Activated CD8-positive, alpha-beta T cell treated with anti-CD3 and anti-CD28 coated beads for 36 hours (primary cell): Measurements from ENCODE around the gene SPATA13. TPM values are rescaled to one million over a fixed set of nuclear protein-coding genes. Genes with fewer than 3 reads are reported as not detected.

ENCODE experiments used
- ATAC-seq: fragments of 200-7000 bp; cut with Tn5 transposase; one replicate; pipeline ENCODE4 v1.10.0; 2021; ENCODE audit warnings: mild to moderate bottlenecking, moderate library complexity
- CTCF ChIA-PET: fragments of 350-600 bp; sonication (Branson Sonifier 250); formaldehyde crosslinking; loops from one replicate; lab custom pipeline; 2021; ENCODE audit warnings: antibody characterized with exemption; lab: Charles Lee
- POLR2A ChIA-PET: fragments of 350-600 bp; sonication (Branson Sonifier 250); formaldehyde crosslinking; loops from one replicate; lab custom pipeline; 2021; ENCODE audit warnings: antibody characterized with exemption; lab: Charles Lee
- DNase-seq: peaks from one replicate; pipeline ENCODE4 v3.0.0-alpha.2; 2020
- H3K27ac Mint-ChIP-seq: one replicate; pipeline ENCODE4 v1.8.0; 2021; ENCODE audit warnings: mild to moderate bottlenecking, mixed read lengths
- H3K27me3 Mint-ChIP-seq: one replicate; pipeline ENCODE4 v1.8.0; 2021; ENCODE audit warnings: mixed read lengths
- H3K36me3 Mint-ChIP-seq: one replicate; pipeline ENCODE4 v1.8.0; 2021; ENCODE audit warnings: low read depth, mixed read lengths
- H3K4me1 Mint-ChIP-seq: one replicate; pipeline ENCODE4 v1.8.0; 2021; ENCODE audit warnings: low read depth, mixed read lengths
- H3K4me3 Mint-ChIP-seq: one replicate; pipeline ENCODE4 v1.8.0; 2021; ENCODE audit warnings: mild to moderate bottlenecking, moderate library complexity, mixed read lengths
- H3K9me3 Mint-ChIP-seq: one replicate; pipeline ENCODE4 v1.8.0; 2021; ENCODE audit warnings: mixed read lengths
- CTCF ChIP-seq: fragments of 200-600 bp; IDR thresholded peaks from one replicate; pipeline ENCODE4 v1.8.0; 2022; ENCODE audit warnings: antibody characterized with exemption, mild to moderate bottlenecking
- intact Hi-C: fragments of 100-400 bp; cut with micrococcal nuclease; formaldehyde crosslinking; loops from one replicate; pipeline ENCODE4 v1.10.0; 2022
- total RNA-seq, 2 experiments: library from RNA; stranded (reverse); gene quantifications; one replicate each; pipeline ENCODE4 v1.2.3, GENCODE V29; 2021

SPATA13 gene
- total RNA-seq, 2 experiments from 2014 or later, result 47.0 to 47.4 TPM

DNA sequence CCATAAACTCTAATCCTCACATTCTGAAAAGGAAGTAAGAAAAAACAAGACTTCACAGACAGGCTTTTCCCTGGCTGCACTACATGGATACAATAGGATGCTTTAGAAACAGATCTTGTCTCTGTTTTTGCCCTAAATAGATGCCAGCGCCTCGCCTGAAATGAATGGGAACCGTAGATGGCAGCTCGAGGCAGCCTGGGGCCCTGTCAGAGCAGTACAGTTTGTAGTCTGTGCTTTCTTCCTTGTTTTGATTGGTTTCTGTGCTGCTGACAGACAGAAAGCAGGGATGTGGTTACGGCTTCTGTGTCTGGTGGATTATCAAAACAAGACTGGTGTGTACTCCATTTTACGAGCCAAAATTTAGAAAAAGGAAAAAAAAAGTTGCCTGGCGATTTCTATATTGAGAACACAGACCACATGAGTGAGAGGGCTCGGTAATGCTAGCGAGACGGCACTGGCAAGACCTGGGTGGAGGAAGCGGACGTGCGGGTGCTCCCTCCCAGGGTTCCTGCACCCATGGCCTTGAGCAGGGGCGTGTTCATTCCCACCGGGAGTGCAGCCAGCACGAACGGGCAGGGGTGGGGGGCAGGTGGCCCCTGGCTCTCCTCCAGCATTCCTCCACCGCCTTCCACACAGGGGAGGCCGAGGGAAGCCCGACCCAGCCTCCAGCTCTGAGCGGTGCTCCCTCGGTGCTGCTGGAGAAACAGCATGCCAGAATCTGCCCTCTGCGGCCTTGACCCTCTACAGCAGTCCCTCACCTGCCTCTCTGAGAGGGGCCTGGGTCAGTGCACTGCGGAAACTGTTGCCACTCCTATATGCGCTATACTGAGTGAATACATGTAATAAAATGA lies 111.3 kb downstream of the SPATA13 start:
- peak; percentile 53 for ATAC-seq
- peak overlapping the region; percentile 98 for H3K27ac Mint-ChIP-seq
- TF ChIP-seq CTCF, result no peak
- CTCF ChIA-PET, result interaction anchor here (1.0 to 1.8 kb wide), 4 partner anchors 10 to 18 kb away, joined by 3 to 7 read pairs (median 4); no protein-coding TSS in a partner anchor
- H3K4me1 Mint-ChIP-seq, result peaks cover 84% of the 10 kb centered on the region
- peaks cover 28% of the 10 kb centered on the region for H3K36me3 Mint-ChIP-seq
- H3K27me3 Mint-ChIP-seq, result no peaks in the 10 kb centered on the region
- peak; percentile 78 for DNase-seq
- H3K4me3 Mint-ChIP-seq, result peak overlapping the region; percentile 87
- intact Hi-C loops, result loop anchor here (2.0 kb wide), 1 partner anchor 19 kb away; no protein-coding TSS in a partner anchor
- POLR2A ChIA-PET, result interaction anchor here (0.6 to 14.8 kb wide), 5 partner anchors 9 to 31 kb away, joined by 3 to 227 read pairs (median 5); no protein-coding TSS in a partner anchor
- H3K9me3 Mint-ChIP-seq, result no peaks in the 10 kb centered on the region

DNA sequence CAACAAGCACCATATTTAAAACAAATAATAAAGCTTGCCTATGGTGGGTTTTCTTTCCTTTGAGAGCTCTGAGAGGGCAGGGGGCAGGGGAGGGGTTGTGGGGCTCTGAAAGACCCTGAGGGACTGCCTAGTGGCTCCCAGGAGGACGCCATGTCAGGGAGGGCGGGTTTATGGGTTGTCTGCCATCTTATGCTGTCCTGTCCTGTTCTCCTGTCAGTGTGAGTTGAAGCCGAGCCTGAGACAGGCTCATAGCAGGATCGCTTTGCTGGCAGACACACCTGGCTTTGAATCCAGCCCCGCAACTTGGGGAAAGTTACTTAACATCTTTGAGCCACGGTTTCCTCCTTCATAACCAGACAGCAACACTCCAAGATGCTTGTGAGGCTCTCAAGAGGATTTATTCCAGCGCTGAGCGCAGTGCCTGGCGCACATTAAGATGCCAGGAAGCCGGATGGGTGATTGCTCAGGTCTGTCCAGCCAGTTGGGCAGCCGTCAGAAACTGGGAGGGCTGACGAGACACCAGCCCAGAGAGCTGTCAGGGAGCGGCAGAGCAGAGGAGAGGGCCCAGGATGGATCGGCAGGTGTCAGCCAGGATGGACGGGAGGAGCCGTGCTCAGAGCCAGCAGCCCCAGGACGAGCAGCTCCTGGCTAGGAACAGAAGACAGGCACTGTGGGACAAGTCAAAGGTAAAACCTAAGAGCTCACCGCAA lies 112.1 kb downstream of the SPATA13 start:
- TF ChIP-seq CTCF, result no peak
- ATAC-seq (no peak), DNase-seq (peak; percentile 27)
- Mint-ChIP-seq H3K27me3 (no peaks in the 10 kb centered on the region), H3K36me3 (peaks cover 24% of the 10 kb centered on the region), H3K4me3 (peak overlapping the region; percentile 87), H3K9me3 (no peaks in the 10 kb centered on the region), H3K27ac (peak overlapping the region; percentile 98), H3K4me1 (peaks cover 81% of the 10 kb centered on the region)
- POLR2A ChIA-PET, result interaction anchor here (0.6 to 14.8 kb wide), 3 partner anchors 10 to 23 kb away, joined by 3 to 227 read pairs (median 84); no protein-coding TSS in a partner anchor
- CTCF ChIA-PET, result interaction anchor here (0.9 to 1.3 kb wide), 2 partner anchors 9 to 16 kb away, joined by 3 to 4 read pairs; no protein-coding TSS in a partner anchor
- intact Hi-C loops, result no loop called here

- DNase-seq (peak; percentile 18), ATAC-seq (no peak)
- H3K27me3 Mint-ChIP-seq, result no peaks in the 10 kb centered on the region
- no peak for TF ChIP-seq CTCF
- ChIA-PET POLR2A (interaction anchor here (0.6 to 14.8 kb wide), 8 partner anchors 9 to 544 kb away, joined by 3 to 227 read pairs (median 4); no protein-coding TSS in a partner anchor), CTCF (interaction anchor here (0.8 to 2.4 kb wide), 5 partner anchors 10 to 45 kb away, joined by 3 to 8 read pairs (median 7); no protein-coding TSS in a partner anchor)
- peak overlapping the region; percentile 98 for H3K27ac Mint-ChIP-seq
- intact Hi-C loops, result no loop called here
- peaks cover 79% of the 10 kb centered on the region for H3K4me1 Mint-ChIP-seq
- no peaks in the 10 kb centered on the region for H3K9me3 Mint-ChIP-seq
- H3K36me3 Mint-ChIP-seq, result peaks cover 23% of the 10 kb centered on the region
- peak overlapping the region; percentile 64 for H3K4me3 Mint-ChIP-seq
These were observed 113.4 kb downstream of the SPATA13 start for GRCh38 chr13:24273926-24274325.

- CTCF ChIA-PET, result interaction anchor here (0.6 to 2.4 kb wide), 8 partner anchors 10 to 46 kb away, joined by 3 to 8 read pairs (median 6); no protein-coding TSS in a partner anchor
These were observed 114.0 kb downstream of the SPATA13 start for GRCh38 chr13:24274452-24275021.

More at GRCh38 chr13:24274452-24275021, 114.0 kb downstream of the SPATA13 start:
- Mint-ChIP-seq H3K4me1 (peaks cover 81% of the 10 kb centered on the region), H3K36me3 (peaks cover 23% of the 10 kb centered on the region), H3K9me3 (no peaks in the 10 kb centered on the region), H3K27ac (peak overlapping the region; percentile 98), H3K4me3 (peak overlapping the region; percentile 64), H3K27me3 (no peaks in the 10 kb centered on the region)
- POLR2A ChIA-PET, result interaction anchor here (0.9 to 14.8 kb wide), 6 partner anchors 8 to 386 kb away, joined by 3 to 227 read pairs (median 3); no protein-coding TSS in a partner anchor
- DNase-seq, result peak; percentile 90
- peak; percentile 69 for ATAC-seq
- intact Hi-C loops, result no loop called here
- no peak for TF ChIP-seq CTCF
